ENCODE results near the gene TRIO.

- TF ChIP-seq CTCF (IDR thresholded peaks at IDR 0.05; ENCODE audit: poor library complexity) (no peak), EZH2 (IDR thresholded peaks at IDR 0.05; ENCODE audit: borderline replicate concordance) (no peak)
Observed at GRCh38 chr5:14512574-14512973, 369.4 kb downstream of the TRIO start.
